Right forelimb (tissue), 1 donor: Measurements from ENCODE around the gene IVD.

Experiments
- DNase-seq: peaks from one replicate; pipeline ENCODE4 v3.0.0-alpha.2; 2018

The IVD gene

GRCh38 chr15:40379374-40379773 is 26.2 kb upstream of the IVD start:
- DNase-seq, result no peak

GRCh38 chr15:40379853-40380252 is 25.7 kb upstream of the IVD start:
- no peak for DNase-seq

GRCh38 chr15:40380636-40381035 is 25.0 kb upstream of the IVD start:
- no peak for DNase-seq

- DNase-seq, result no peak
Measured at GRCh38 chr15:40381818-40382529, 23.6 kb upstream of the IVD start.

- peak; percentile 92 for DNase-seq
Measured at GRCh38 chr15:40382580-40383456, 22.8 kb upstream of the IVD start, which contains the start of gene KNSTRN. Gene KNSTRN, plus strand, starts transcription at chr15:40382721. Its CDS starts 115 bp downstream, at chr15:40382836.

- DNase-seq, result no peak
Measured at GRCh38 chr15:40386480-40386879, 19.1 kb upstream of the IVD start.

- no peak for DNase-seq
Measured at GRCh38 chr15:40388941-40389823, 16.4 kb upstream of the IVD start.

- DNase-seq, result no peak
Measured at GRCh38 chr15:40389824-40390595, 15.6 kb upstream of the IVD start.

- no peak for DNase-seq
Measured at GRCh38 chr15:40392986-40393948, 12.3 kb upstream of the IVD start.

- no peak for DNase-seq
Measured at GRCh38 chr15:40397688-40398412, 7.7 kb upstream of the IVD start.

- DNase-seq, result no peak
Measured at GRCh38 chr15:40398413-40398873, 7.2 kb upstream of the IVD start.

- no peak for DNase-seq
Measured at GRCh38 chr15:40399370-40399769, 6.2 kb upstream of the IVD start.

- no peak for DNase-seq
Measured at GRCh38 chr15:40407330-40407990, 1.9 kb downstream of the IVD start.

- no peak for DNase-seq
Measured at GRCh38 chr15:40409366-40409765, 3.8 kb downstream of the IVD start.

- DNase-seq, result no peak
Measured at GRCh38 chr15:40410476-40410875, 4.9 kb downstream of the IVD start.

GRCh38 chr15:40412095-40412759 is 6.6 kb downstream of the IVD start:
- DNase-seq, result no peak

- no peak for DNase-seq
Measured at GRCh38 chr15:40413036-40413435, 7.4 kb downstream of the IVD start.

- no peak for DNase-seq
Measured at GRCh38 chr15:40414816-40415215, 9.2 kb downstream of the IVD start.

- no peak for DNase-seq
Measured at GRCh38 chr15:40415226-40415625, 9.6 kb downstream of the IVD start.
